HepG2 (cell line): Measurements from ENCODE around the gene C9orf85. TPM values are rescaled to one million over a fixed set of nuclear protein-coding genes. Genes with fewer than 3 reads are reported as not detected.

Experiments
- ATAC-seq: fragments of 200-7000 bp; cut with Tn5 transposase; 3 replicates; pipeline ENCODE4 v1.9.1; 2020; ENCODE audit warnings: mild to moderate bottlenecking, moderate library complexity
- BruUV-seq: library from RNA; stranded (reverse); fragments of 400-500 nt; replicated peaks from 2 replicates; lab custom pipeline; 2021; lab: Mats Ljungman, UMichigan
- CTCF ChIA-PET: fragments of 300-600 bp; formaldehyde crosslinking; extraction: SDS; loops from one replicate; lab custom pipeline; 2021; ENCODE audit warnings: low total read pairs, inconsistent platforms, low intra/inter-chr PET ratio; lab: Yijun Ruan, JAX
- POLR2A ChIA-PET: fragments of 350-600 bp; sonication (Branson Sonifier 250); formaldehyde crosslinking; loops from one replicate; lab custom pipeline; 2020; ENCODE audit warnings: antibody characterized with exemption, inconsistent platforms; lab: Yijun Ruan, JAX
- DNase-seq: peaks from one replicate; pipeline ENCODE4 v3.0.0-alpha.2; 2015; ENCODE audit warnings: low spot score
- FAIRE-seq: peaks from 3 replicates; lab custom pipeline; 2011; peaks lifted over from hg19 to GRCh38; lab: Jason Lieb, UNC
- H2AFZ ChIP-seq: one replicate; pipeline ENCODE4 v1.6.1; 2011; ENCODE audit warnings: low read length, inconsistent platforms
- H3K27ac ChIP-seq: fragments of 300-600 bp; 3 replicates; pipeline ENCODE4 v1.8.0; 2011; ENCODE audit warnings: mixed run types, mild to moderate bottlenecking, mixed read lengths, low read length, inconsistent platforms; ENCODE audit not compliant: insufficient read depth; ENCODE audit errors: extremely low read length
- H3K27me3 ChIP-seq, 2 experiments: fragments of 200-600 bp in 1 of 2; 2 replicates in 1 of 2; 3 replicates in 1 of 2; pipeline versions ENCODE4 v1.6.0 to v1.8.0; 2011; ENCODE audit warnings: low read length in 2 of 2, mild to moderate bottlenecking in 2 of 2, moderate library complexity in 2 of 2, inconsistent platforms in 1 of 2; ENCODE audit not compliant: insufficient read depth in 2 of 2, control insufficient read depth in 1 of 2
- H3K36me3 ChIP-seq, 2 experiments: fragments of 200-600 bp in 1 of 2; replicated peaks in 1 of 2; 2 replicates in 1 of 2; 3 replicates in 1 of 2; pipeline versions ENCODE4 v1.5.1 to v1.8.0; 2011; ENCODE audit warnings: low read length in 2 of 2, inconsistent platforms in 1 of 2; ENCODE audit not compliant: insufficient read depth in 2 of 2, control insufficient read depth in 1 of 2
- H3K4me1 ChIP-seq: 2 replicates; pipeline ENCODE4 v1.5.1; 2012; ENCODE audit warnings: low read length, inconsistent platforms; ENCODE audit not compliant: insufficient read depth
- H3K4me2 ChIP-seq: 2 replicates; pipeline ENCODE4 v1.6.0; 2011; ENCODE audit warnings: low read depth, low read length, inconsistent platforms
- H3K4me3 ChIP-seq, 3 experiments: fragments of 200-600 bp in 1 of 3; sonication (generic), shearing (Covaris generic) in 1 of 3; replicated peaks in 1 of 3; 2 replicates each; pipeline ENCODE4 v1.5.1; 2011 to 2016; ENCODE audit warnings: low read length in 3 of 3, inconsistent platforms in 2 of 3, low read depth in 2 of 3, mild to moderate bottlenecking in 2 of 3, control low read depth in 1 of 3, mixed read lengths in 1 of 3; ENCODE audit not compliant: insufficient read depth in 1 of 3
- H3K79me2 ChIP-seq: one replicate; pipeline ENCODE4 v1.6.1; 2011; ENCODE audit warnings: low read length, inconsistent platforms; ENCODE audit not compliant: insufficient read depth
- H3K9ac ChIP-seq: 2 replicates; pipeline ENCODE4 v1.6.0; 2011; ENCODE audit warnings: mild to moderate bottlenecking, low read depth, low read length, inconsistent platforms; ENCODE audit not compliant: insufficient read depth
- H3K9me3 ChIP-seq: 2 replicates; pipeline ENCODE4 v1.5.1; 2012; ENCODE audit warnings: mild to moderate bottlenecking, low read length
- H4K20me1 ChIP-seq: 2 replicates; pipeline ENCODE4 v1.6.0; 2011; ENCODE audit warnings: inconsistent platforms, mild to moderate bottlenecking, low read length, moderate library complexity; ENCODE audit not compliant: insufficient read depth
- ATF4 ChIP-seq, 2 experiments: fragments of 450-650 bp in 1 of 2; sonication (generic) in 1 of 2; formaldehyde crosslinking; IDR thresholded peaks; 2 replicates each; pipeline versions ENCODE4 v1.5.0 to v1.8.0; 2020 to 2022; ENCODE audit warnings: mild to moderate bottlenecking in 1 of 2, missing genetic modification reagents in 1 of 2
- EEA1 ChIP-seq: sonication (generic); formaldehyde crosslinking; IDR thresholded peaks from 2 replicates; pipeline ENCODE4 v1.5.1; 2020; ENCODE audit warnings: mild to moderate bottlenecking, missing genetic modification reagents, borderline replicate concordance
- FOXA3 ChIP-seq: IDR thresholded peaks from 2 replicates; pipeline ENCODE4 v1.6.1; 2016; ENCODE audit warnings: missing genetic modification reagents, missing compliant biosample characterization
- HNF4G ChIP-seq, 2 experiments: sonication (generic) in 1 of 2; formaldehyde crosslinking in 1 of 2; IDR thresholded peaks; 2 replicates each; pipeline versions ENCODE4 v1.4.0 to v1.6.1; 2011 to 2020; ENCODE audit warnings: borderline replicate concordance in 2 of 2, low read depth in 2 of 2, mild to moderate bottlenecking in 2 of 2, low read length in 1 of 2, missing genetic modification reagents in 1 of 2, moderate library complexity in 1 of 2
- HOXA9 ChIP-seq: sonication (generic); formaldehyde crosslinking; IDR thresholded peaks from 2 replicates; pipeline ENCODE4 v1.8.1; 2022; ENCODE audit warnings: missing genetic modification reagents, mild to moderate bottlenecking, moderate library complexity, borderline replicate concordance
- KLF16 ChIP-seq, 2 experiments: sonication (generic) in 1 of 2; formaldehyde crosslinking in 1 of 2; IDR thresholded peaks; 2 replicates each; pipeline versions ENCODE4 v1.6.1 to v1.8.0; 2016 to 2023; ENCODE audit warnings: missing genetic modification reagents in 2 of 2, missing compliant biosample characterization in 1 of 2
- NR2C2 ChIP-seq: sonication (generic); formaldehyde crosslinking; IDR thresholded peaks from 2 replicates; pipeline ENCODE4 v1.4.0; 2020; ENCODE audit warnings: missing genetic modification reagents, mild to moderate bottlenecking, moderate library complexity, borderline replicate concordance
- PITX1 ChIP-seq: sonication (generic); formaldehyde crosslinking; IDR thresholded peaks from 2 replicates; pipeline ENCODE4 v1.5.1; 2020; ENCODE audit warnings: mild to moderate bottlenecking, missing genetic modification reagents
- POLR2AphosphoS2 ChIP-seq: IDR thresholded peaks from 2 replicates; pipeline ENCODE4 v1.6.1; 2011; ENCODE audit warnings: low read depth, low read length, improper control_type of control experiment
- SKI ChIP-seq: fragments of 450-650 bp; IDR thresholded peaks from one replicate; pipeline ENCODE4 v1.6.1; 2018; ENCODE audit warnings: mild to moderate bottlenecking; ENCODE audit not compliant: partially characterized antibody
- SRF ChIP-seq: IDR thresholded peaks from 2 replicates; pipeline ENCODE4 v1.6.1; 2011; ENCODE audit warnings: mild to moderate bottlenecking, low read depth, low read length, moderate library complexity
- ZNF414 ChIP-seq: sonication (generic); formaldehyde crosslinking; IDR thresholded peaks from 2 replicates; pipeline ENCODE4 v1.5.0; 2020; ENCODE audit warnings: missing genetic modification reagents
- ZNF431 ChIP-seq: sonication (generic); formaldehyde crosslinking; IDR thresholded peaks from 2 replicates; pipeline ENCODE4 v1.9.0; 2022; ENCODE audit warnings: missing genetic modification reagents, low read depth, mild to moderate bottlenecking, borderline replicate concordance
- ZNF546 ChIP-seq: sonication (generic); formaldehyde crosslinking; conservative IDR thresholded peaks from 2 replicates; pipeline ENCODE4 v1.8.1; 2023; ENCODE audit warnings: mild to moderate bottlenecking, missing genetic modification reagents
- ZSCAN29 ChIP-seq: sonication (generic); formaldehyde crosslinking; conservative IDR thresholded peaks from 2 replicates; pipeline ENCODE4 v1.4.0; 2020; ENCODE audit warnings: mild to moderate bottlenecking, missing genetic modification reagents
- ZSCAN5A ChIP-seq: sonication (generic); formaldehyde crosslinking; IDR thresholded peaks from 2 replicates; pipeline ENCODE4 v1.8.0; 2022; ENCODE audit warnings: mild to moderate bottlenecking, missing genetic modification reagents, borderline replicate concordance
- WGBS: methylation state at CpG from one replicate; pipeline ENCODE4 v1.1.6; 2017; ENCODE audit warnings: low lambda C conversion rate; 5-methylcytosine and 5-hydroxymethylcytosine counted together
- in situ Hi-C: cut with HindIII; loops from 2 replicates; pipeline ENCODE4 v1.10.0; 2017; ENCODE audit warnings: low pct_unique_long_range_greater_than_20kb; ENCODE audit not compliant: extremely low pct_ligation_motif_present
- intact Hi-C: fragments of 100-400 bp; cut with micrococcal nuclease; formaldehyde crosslinking; loops from one replicate; pipeline ENCODE4 v1.10.0; 2022; ENCODE audit not compliant: unreplicated experiment
- polyA plus RNA-seq, 8 experiments: library from polyadenylated mRNA; depleted of rRNA in 3 of 8; stranded (reverse) in 7 of 8; unstranded in 1 of 8; fragments of >200 nt; fragmentation: Illumina TruSeq in 4 of 8; extraction: Trizol in 4 of 8; gene quantifications; 2 replicates each; pipeline versions ENCODE4 v1.2.1 to v1.2.3, GENCODE V29; 2011 to 2016; ENCODE audit warnings: low read depth in 4 of 8, missing spikeins in 1 of 8, mixed read lengths in 1 of 8; ENCODE audit not compliant: insufficient read depth in 1 of 8
- total RNA-seq, 5 experiments: library from RNA; depleted of rRNA; stranded (reverse); fragments of >200 nt; fragmentation: Illumina TruSeq; extraction: Trizol; gene quantifications; 2 replicates each; pipeline ENCODE4 v1.2.3, GENCODE V29; 2016; ENCODE audit warnings: low read depth in 1 of 5

The C9orf85 gene
- total and polyA plus RNA-seq, 2 of the 13 experiments (the other 11 are each of a cell fraction or from before 2014, with no cell fraction given): 9.9 to 13.9 TPM

GRCh38 chr9:71909887-71910649 lies 1.4 kb upstream of the C9orf85 start (continued):
- TF ChIP-seq KLF16 (CRISPR knock-in tag; IDR thresholded peaks at IDR 0.05) (no peak), ZSCAN5A (CRISPR knock-in tag) (no peak), ZSCAN29 (no peak), ZNF431 (CRISPR knock-in tag) (no peak), ZNF414 (no peak)

GRCh38 chr9:71910650-71911060 lies 784 bp upstream of the C9orf85 start:
- Histone ChIP-seq H3K79me2 (peaks cover 77% of the 10 kb centered on the region), H3K4me1 (peaks cover 53% of the 10 kb centered on the region), H2AFZ (no peak overlapping the region), H3K27ac (peak overlapping the region; percentile 93), H3K9me3 (no peaks in the 10 kb centered on the region), H3K36me3 (peaks cover 0 to 6% of the 10 kb centered on the region in 2 experiments; a peak in 2 of 5 replicates), H3K27me3 (no peaks in the 10 kb centered on the region; a peak in 1 of 5 replicates), H4K20me1 (peaks cover 35% of the 10 kb centered on the region), H3K9ac (peak overlapping the region; percentile 92), H3K4me2 (peak overlapping the region; percentile 78), H3K4me3 (peak overlapping the region; percentile 86 to 99 (median 89))
- in situ Hi-C loops (no loop called here), intact Hi-C loops (loop anchor here (5.0 to 10.0 kb wide), 2 partner anchors 236 to 452 kb away; no protein-coding TSS in a partner anchor)
- DNase-seq (no peak), ATAC-seq (peak; percentile 24), FAIRE-seq (no peak)
- ChIA-PET POLR2A (interaction anchor here (0.8 to 1.9 kb wide), 20 partner anchors 8 to 455 kb away, joined by 3 to 11 read pairs (median 4); partner anchors contain the start of gene ZFAND5), CTCF (no interaction called here)
- BruUV-seq: no TSS peak
- WGBS: 0% methylated on average over 12 of the region's 56 CpGs
- TF ChIP-seq NR2C2 (CRISPR knock-in tag) (no peak), SKI (no peak), ATF4 (CRISPR knock-in tag; IDR thresholded peaks at IDR 0.05) (no peak), HNF4G (IDR thresholded peaks at IDR 0.05; ENCODE audit: borderline replicate concordance, low read depth, low read length) (no peak), HNF4G (CRISPR knock-in tag; IDR thresholded peaks at IDR 0.05; ENCODE audit: borderline replicate concordance, low read depth) (0 out of 2 replicates have a peak, but pooled peaks have one; percentile 17), SRF (no peak), HOXA9 (CRISPR knock-in tag) (no peak), EEA1 (CRISPR knock-in tag) (0 out of 2 replicates have a peak, but pooled peaks have one; percentile 15), FOXA3 (CRISPR knock-in tag) (no peak), ZNF546 (no peak), POLR2AphosphoS2 (no peak), PITX1 (CRISPR knock-in tag) (no peak)
